ENCODE measurements around the gene CYTH2.
"Not testable (repeated sequence)": the region's sequence is repeated elsewhere in the genome, so short reads cannot be mapped to it uniquely, and the experiment has no call there.

The CYTH2 gene

GRCh38 chr19:48511800-48512503 lies 42.8 kb downstream of the CYTH2 start, which contains the start of gene LMTK3:
Gene LMTK3 (minus strand): TSS chr19:48511835. CDS start chr19:48511576, 259 bp downstream.
- peaks cover 23% of the 10 kb centered on the region for H3K4me1 ChIP-seq (ENCODE audit: control insufficient read depth, insufficient read depth, low read length, poor library complexity, severe bottlenecking)
- peaks cover 9% of the 10 kb centered on the region for H3K36me3 ChIP-seq (ENCODE audit: control insufficient read depth, insufficient read depth, low read length)
- peak; percentile 78 to 79 (median 78) for DNase-seq
- H3K4me3 ChIP-seq (ENCODE audit: insufficient read depth, low read depth, low read length, poor library complexity, severe bottlenecking): peak within 1 kb of the TSS; percentile 54
- H3K9me3 ChIP-seq (ENCODE audit: control insufficient read depth, low read length): no peaks in the 10 kb centered on the region
- H3K27ac ChIP-seq (ENCODE audit: insufficient read depth, low read length, poor library complexity, severe bottlenecking): peak within 1 kb of the TSS; percentile 63
- H3K27me3 ChIP-seq (replicated peaks; ENCODE audit: control insufficient read depth, insufficient read depth, low read length, poor library complexity, severe bottlenecking): no peaks in the 10 kb centered on the region

- H3K4me3 ChIP-seq (ENCODE audit: insufficient read depth, low read depth, low read length, poor library complexity, severe bottlenecking): peak overlapping the region; percentile 75
- no peaks in the 10 kb centered on the region for H3K9me3 ChIP-seq (ENCODE audit: control insufficient read depth, low read length)
- H3K27me3 ChIP-seq (replicated peaks; ENCODE audit: control insufficient read depth, insufficient read depth, low read length, poor library complexity, severe bottlenecking): no peaks in the 10 kb centered on the region
- H3K4me1 ChIP-seq (ENCODE audit: control insufficient read depth, insufficient read depth, low read length, poor library complexity, severe bottlenecking): peaks cover 23% of the 10 kb centered on the region
- peaks cover 7% of the 10 kb centered on the region for H3K36me3 ChIP-seq (ENCODE audit: control insufficient read depth, insufficient read depth, low read length)
- DNase-seq: no peak
- H3K27ac ChIP-seq (ENCODE audit: insufficient read depth, low read length, poor library complexity, severe bottlenecking): peak overlapping the region; percentile 63
These were observed 43.5 kb downstream of the CYTH2 start for GRCh38 chr19:48512504-48513288.

GRCh38 chr19:48513289-48514122 lies 44.3 kb downstream of the CYTH2 start:
- peak in 2 of 3 donors; percentile 56 to 59 for DNase-seq
- Histone ChIP-seq H3K27me3 (replicated peaks; ENCODE audit: control insufficient read depth, insufficient read depth, low read length, poor library complexity, severe bottlenecking) (no peaks in the 10 kb centered on the region), H3K4me1 (ENCODE audit: control insufficient read depth, insufficient read depth, low read length, poor library complexity, severe bottlenecking) (peaks cover 23% of the 10 kb centered on the region), H3K27ac (ENCODE audit: insufficient read depth, low read length, poor library complexity, severe bottlenecking) (peak overlapping the region; percentile 63), H3K36me3 (ENCODE audit: control insufficient read depth, insufficient read depth, low read length) (peaks cover 2% of the 10 kb centered on the region), H3K4me3 (ENCODE audit: insufficient read depth, low read depth, low read length, poor library complexity, severe bottlenecking) (peak overlapping the region; percentile 75), H3K9me3 (ENCODE audit: control insufficient read depth, low read length) (no peaks in the 10 kb centered on the region)

GRCh38 chr19:48514123-48514458 lies 44.9 kb downstream of the CYTH2 start:
- H3K27ac ChIP-seq (ENCODE audit: insufficient read depth, low read length, poor library complexity, severe bottlenecking): no peak overlapping the region
- DNase-seq: no peak
- H3K4me3 ChIP-seq (ENCODE audit: insufficient read depth, low read depth, low read length, poor library complexity, severe bottlenecking): peak overlapping the region; percentile 75
- H3K9me3 ChIP-seq (ENCODE audit: control insufficient read depth, low read length): no peaks in the 10 kb centered on the region
- no peaks in the 10 kb centered on the region for H3K36me3 ChIP-seq (ENCODE audit: control insufficient read depth, insufficient read depth, low read length)
- peaks cover 23% of the 10 kb centered on the region for H3K4me1 ChIP-seq (ENCODE audit: control insufficient read depth, insufficient read depth, low read length, poor library complexity, severe bottlenecking)
- no peaks in the 10 kb centered on the region for H3K27me3 ChIP-seq (replicated peaks; ENCODE audit: control insufficient read depth, insufficient read depth, low read length, poor library complexity, severe bottlenecking)

- Histone ChIP-seq H3K4me1 (ENCODE audit: control insufficient read depth, insufficient read depth, low read length, poor library complexity, severe bottlenecking) (peaks cover 10% of the 10 kb centered on the region), H3K27me3 (replicated peaks; ENCODE audit: control insufficient read depth, insufficient read depth, low read length, poor library complexity, severe bottlenecking) (no peaks in the 10 kb centered on the region), H3K36me3 (ENCODE audit: control insufficient read depth, insufficient read depth, low read length) (no peaks in the 10 kb centered on the region), H3K27ac (ENCODE audit: insufficient read depth, low read length, poor library complexity, severe bottlenecking) (no peak overlapping the region), H3K4me3 (ENCODE audit: insufficient read depth, low read depth, low read length, poor library complexity, severe bottlenecking) (no peak overlapping the region), H3K9me3 (ENCODE audit: control insufficient read depth, low read length) (no peaks in the 10 kb centered on the region)
- no peak for DNase-seq
These were observed 47.4 kb downstream of the CYTH2 start for GRCh38 chr19:48516536-48516935.

- Histone ChIP-seq H3K27ac (ENCODE audit: insufficient read depth, low read length, poor library complexity, severe bottlenecking) (no peak overlapping the region), H3K4me1 (ENCODE audit: control insufficient read depth, insufficient read depth, low read length, poor library complexity, severe bottlenecking) (peaks cover 1% of the 10 kb centered on the region), H3K4me3 (ENCODE audit: insufficient read depth, low read depth, low read length, poor library complexity, severe bottlenecking) (no peak overlapping the region), H3K27me3 (replicated peaks; ENCODE audit: control insufficient read depth, insufficient read depth, low read length, poor library complexity, severe bottlenecking) (no peaks in the 10 kb centered on the region), H3K36me3 (ENCODE audit: control insufficient read depth, insufficient read depth, low read length) (no peaks in the 10 kb centered on the region), H3K9me3 (ENCODE audit: control insufficient read depth, low read length) (no peaks in the 10 kb centered on the region)
- DNase-seq: no peak
These were observed 49.0 kb downstream of the CYTH2 start for GRCh38 chr19:48518207-48518606.

GRCh38 chr19:48519426-48519825 lies 50.3 kb downstream of the CYTH2 start:
- DNase-seq; H3K27ac ChIP-seq (ENCODE audit: insufficient read depth, low read length, poor library complexity, severe bottlenecking); H3K36me3 ChIP-seq (ENCODE audit: control insufficient read depth, insufficient read depth, low read length); H3K9me3 ChIP-seq (ENCODE audit: control insufficient read depth, low read length); H3K4me1 ChIP-seq (ENCODE audit: control insufficient read depth, insufficient read depth, low read length, poor library complexity, severe bottlenecking); H3K4me3 ChIP-seq (ENCODE audit: insufficient read depth, low read depth, low read length, poor library complexity, severe bottlenecking); H3K27me3 ChIP-seq (replicated peaks; ENCODE audit: control insufficient read depth, insufficient read depth, low read length, poor library complexity, severe bottlenecking): not testable (repeated sequence)

GRCh38 chr19:48520134-48520533 lies 51.0 kb downstream of the CYTH2 start:
- Histone ChIP-seq H3K27ac (ENCODE audit: insufficient read depth, low read length, poor library complexity, severe bottlenecking) (no peak overlapping the region), H3K4me1 (ENCODE audit: control insufficient read depth, insufficient read depth, low read length, poor library complexity, severe bottlenecking) (no peaks in the 10 kb centered on the region), H3K9me3 (ENCODE audit: control insufficient read depth, low read length) (no peaks in the 10 kb centered on the region), H3K36me3 (ENCODE audit: control insufficient read depth, insufficient read depth, low read length) (no peaks in the 10 kb centered on the region), H3K4me3 (ENCODE audit: insufficient read depth, low read depth, low read length, poor library complexity, severe bottlenecking) (no peak overlapping the region), H3K27me3 (replicated peaks; ENCODE audit: control insufficient read depth, insufficient read depth, low read length, poor library complexity, severe bottlenecking) (no peaks in the 10 kb centered on the region)
- DNase-seq: no peak

GRCh38 chr19:48524221-48524620 lies 55.1 kb downstream of the CYTH2 start:
- Histone ChIP-seq H3K9me3 (ENCODE audit: control insufficient read depth, low read length) (no peaks in the 10 kb centered on the region), H3K4me3 (ENCODE audit: insufficient read depth, low read depth, low read length, poor library complexity, severe bottlenecking) (no peak overlapping the region), H3K27ac (ENCODE audit: insufficient read depth, low read length, poor library complexity, severe bottlenecking) (no peak overlapping the region), H3K4me1 (ENCODE audit: control insufficient read depth, insufficient read depth, low read length, poor library complexity, severe bottlenecking) (no peaks in the 10 kb centered on the region), H3K36me3 (ENCODE audit: control insufficient read depth, insufficient read depth, low read length) (no peaks in the 10 kb centered on the region), H3K27me3 (replicated peaks; ENCODE audit: control insufficient read depth, insufficient read depth, low read length, poor library complexity, severe bottlenecking) (no peaks in the 10 kb centered on the region)
- DNase-seq: no peak
